Panc1 (cell line): Measurements from ENCODE around the gene CACNA1D.

Experiments used
- POLR2AphosphoS5 ChIP-seq: IDR thresholded peaks from 2 replicates; pipeline ENCODE4 v1.6.1; 2012; ENCODE audit warnings: mild to moderate bottlenecking, low read depth, low read length, moderate library complexity
- SIN3A ChIP-seq: IDR thresholded peaks from 2 replicates; pipeline ENCODE4 v1.6.1; 2012; ENCODE audit warnings: low read depth, mild to moderate bottlenecking, low read length, moderate library complexity, borderline replicate concordance; ENCODE audit not compliant: insufficient read depth
- TF ChIP-seq, protein P1 (sequence below): fragments of 450-650 bp; IDR thresholded peaks from 2 replicates; pipeline ENCODE4 v1.5.1; 2017; ENCODE audit warnings: mild to moderate bottlenecking
- TF ChIP-seq, protein P2 (sequence below), 2 experiments: IDR thresholded peaks; 2 replicates each; pipeline ENCODE4 v1.6.1; 2011 to 2012; ENCODE audit warnings: low read depth in 2 of 2, control low read depth in 1 of 2, low read length in 1 of 2, mild to moderate bottlenecking in 1 of 2, moderate library complexity in 1 of 2; ENCODE audit not compliant: insufficient read depth in 1 of 2

DNA sequence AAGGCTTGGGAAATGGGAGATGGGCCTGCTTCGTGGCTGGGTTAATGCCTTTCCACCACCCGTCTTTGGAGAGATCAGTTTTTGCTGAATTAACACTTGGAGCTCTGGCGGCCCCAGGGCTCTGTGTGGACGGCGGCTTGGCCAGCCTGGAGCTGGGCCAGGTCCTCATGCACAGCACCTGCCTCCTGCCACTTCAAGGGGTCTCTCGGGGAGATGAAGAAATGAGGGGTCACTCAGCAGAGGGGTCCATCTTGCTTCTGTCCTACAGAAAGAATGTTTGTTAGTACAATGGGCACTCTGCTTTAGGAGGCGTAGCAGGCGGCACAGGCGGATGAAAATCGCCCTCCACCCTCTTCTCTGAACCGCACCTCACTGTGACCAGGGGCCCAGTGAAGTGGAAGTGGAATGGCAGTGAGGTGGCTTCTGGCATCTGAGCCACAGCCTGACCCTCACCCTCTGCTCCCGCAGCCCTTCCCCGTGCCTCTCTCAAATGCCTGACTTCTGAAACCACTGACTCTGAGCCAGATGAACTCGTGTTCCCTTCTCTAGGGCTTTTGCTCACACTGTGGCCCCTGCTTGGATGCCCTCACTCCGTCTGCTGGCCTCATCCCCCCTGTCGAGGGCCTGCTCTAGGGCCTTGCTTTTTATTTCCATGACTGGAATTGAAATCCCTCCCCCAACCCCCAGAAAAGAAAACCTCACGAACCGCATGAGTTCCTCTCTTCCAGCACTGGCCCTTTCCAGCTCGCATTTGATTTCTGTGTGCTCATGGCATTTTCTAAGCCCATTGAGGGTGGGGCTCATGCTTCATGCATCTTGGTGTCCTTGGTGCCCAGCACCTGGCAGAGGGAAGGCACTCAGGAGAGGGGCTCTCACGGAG lies 309.6 kb downstream of the CACNA1D start:
- TF ChIP-seq, protein P1, sequence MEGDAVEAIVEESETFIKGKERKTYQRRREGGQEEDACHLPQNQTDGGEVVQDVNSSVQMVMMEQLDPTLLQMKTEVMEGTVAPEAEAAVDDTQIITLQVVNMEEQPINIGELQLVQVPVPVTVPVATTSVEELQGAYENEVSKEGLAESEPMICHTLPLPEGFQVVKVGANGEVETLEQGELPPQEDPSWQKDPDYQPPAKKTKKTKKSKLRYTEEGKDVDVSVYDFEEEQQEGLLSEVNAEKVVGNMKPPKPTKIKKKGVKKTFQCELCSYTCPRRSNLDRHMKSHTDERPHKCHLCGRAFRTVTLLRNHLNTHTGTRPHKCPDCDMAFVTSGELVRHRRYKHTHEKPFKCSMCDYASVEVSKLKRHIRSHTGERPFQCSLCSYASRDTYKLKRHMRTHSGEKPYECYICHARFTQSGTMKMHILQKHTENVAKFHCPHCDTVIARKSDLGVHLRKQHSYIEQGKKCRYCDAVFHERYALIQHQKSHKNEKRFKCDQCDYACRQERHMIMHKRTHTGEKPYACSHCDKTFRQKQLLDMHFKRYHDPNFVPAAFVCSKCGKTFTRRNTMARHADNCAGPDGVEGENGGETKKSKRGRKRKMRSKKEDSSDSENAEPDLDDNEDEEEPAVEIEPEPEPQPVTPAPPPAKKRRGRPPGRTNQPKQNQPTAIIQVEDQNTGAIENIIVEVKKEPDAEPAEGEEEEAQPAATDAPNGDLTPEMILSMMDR, result no peak
- no peak for TF ChIP-seq POLR2AphosphoS5
- TF ChIP-seq, protein P2, sequence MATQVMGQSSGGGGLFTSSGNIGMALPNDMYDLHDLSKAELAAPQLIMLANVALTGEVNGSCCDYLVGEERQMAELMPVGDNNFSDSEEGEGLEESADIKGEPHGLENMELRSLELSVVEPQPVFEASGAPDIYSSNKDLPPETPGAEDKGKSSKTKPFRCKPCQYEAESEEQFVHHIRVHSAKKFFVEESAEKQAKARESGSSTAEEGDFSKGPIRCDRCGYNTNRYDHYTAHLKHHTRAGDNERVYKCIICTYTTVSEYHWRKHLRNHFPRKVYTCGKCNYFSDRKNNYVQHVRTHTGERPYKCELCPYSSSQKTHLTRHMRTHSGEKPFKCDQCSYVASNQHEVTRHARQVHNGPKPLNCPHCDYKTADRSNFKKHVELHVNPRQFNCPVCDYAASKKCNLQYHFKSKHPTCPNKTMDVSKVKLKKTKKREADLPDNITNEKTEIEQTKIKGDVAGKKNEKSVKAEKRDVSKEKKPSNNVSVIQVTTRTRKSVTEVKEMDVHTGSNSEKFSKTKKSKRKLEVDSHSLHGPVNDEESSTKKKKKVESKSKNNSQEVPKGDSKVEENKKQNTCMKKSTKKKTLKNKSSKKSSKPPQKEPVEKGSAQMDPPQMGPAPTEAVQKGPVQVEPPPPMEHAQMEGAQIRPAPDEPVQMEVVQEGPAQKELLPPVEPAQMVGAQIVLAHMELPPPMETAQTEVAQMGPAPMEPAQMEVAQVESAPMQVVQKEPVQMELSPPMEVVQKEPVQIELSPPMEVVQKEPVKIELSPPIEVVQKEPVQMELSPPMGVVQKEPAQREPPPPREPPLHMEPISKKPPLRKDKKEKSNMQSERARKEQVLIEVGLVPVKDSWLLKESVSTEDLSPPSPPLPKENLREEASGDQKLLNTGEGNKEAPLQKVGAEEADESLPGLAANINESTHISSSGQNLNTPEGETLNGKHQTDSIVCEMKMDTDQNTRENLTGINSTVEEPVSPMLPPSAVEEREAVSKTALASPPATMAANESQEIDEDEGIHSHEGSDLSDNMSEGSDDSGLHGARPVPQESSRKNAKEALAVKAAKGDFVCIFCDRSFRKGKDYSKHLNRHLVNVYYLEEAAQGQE (IDR thresholded peaks at IDR 0.05; ENCODE audit: insufficient read depth in 1 of 2, low read depth in 2 of 2, low read length in 1 of 2), result no peak
- TF ChIP-seq SIN3A, result no peak
